Gastrocnemius medialis (tissue), 4 donors: ENCODE data around the gene ADAR.

ENCODE experiments used
- POLR2A ChIP-seq, 2 donors: fragments of 450-650 bp; IDR thresholded peaks; one replicate each; pipeline ENCODE4 v1.6.1; 2017; ENCODE audit warnings: antibody characterized with exemption in 2 of 2, mild to moderate bottlenecking in 2 of 2, moderate library complexity in 2 of 2
- TF ChIP-seq, protein P1 (sequence below), 5 experiments: fragments of 450-650 bp in 3 of 5; fragments of 200-600 bp in 2 of 5; sonication (generic) in 2 of 5; IDR thresholded peaks in 4 of 5; conservative IDR thresholded peaks in 1 of 5; 1 replicate in 4 of 5; 2 replicates in 1 of 5; pipeline ENCODE4 v1.5.1; 2016 to 2019; ENCODE audit warnings: antibody characterized with exemption in 5 of 5, mild to moderate bottlenecking in 3 of 5, moderate library complexity in 3 of 5

- TF ChIP-seq, protein P1, sequence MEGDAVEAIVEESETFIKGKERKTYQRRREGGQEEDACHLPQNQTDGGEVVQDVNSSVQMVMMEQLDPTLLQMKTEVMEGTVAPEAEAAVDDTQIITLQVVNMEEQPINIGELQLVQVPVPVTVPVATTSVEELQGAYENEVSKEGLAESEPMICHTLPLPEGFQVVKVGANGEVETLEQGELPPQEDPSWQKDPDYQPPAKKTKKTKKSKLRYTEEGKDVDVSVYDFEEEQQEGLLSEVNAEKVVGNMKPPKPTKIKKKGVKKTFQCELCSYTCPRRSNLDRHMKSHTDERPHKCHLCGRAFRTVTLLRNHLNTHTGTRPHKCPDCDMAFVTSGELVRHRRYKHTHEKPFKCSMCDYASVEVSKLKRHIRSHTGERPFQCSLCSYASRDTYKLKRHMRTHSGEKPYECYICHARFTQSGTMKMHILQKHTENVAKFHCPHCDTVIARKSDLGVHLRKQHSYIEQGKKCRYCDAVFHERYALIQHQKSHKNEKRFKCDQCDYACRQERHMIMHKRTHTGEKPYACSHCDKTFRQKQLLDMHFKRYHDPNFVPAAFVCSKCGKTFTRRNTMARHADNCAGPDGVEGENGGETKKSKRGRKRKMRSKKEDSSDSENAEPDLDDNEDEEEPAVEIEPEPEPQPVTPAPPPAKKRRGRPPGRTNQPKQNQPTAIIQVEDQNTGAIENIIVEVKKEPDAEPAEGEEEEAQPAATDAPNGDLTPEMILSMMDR (IDR thresholded peaks at IDR 0.05 in 4 of 5, conservative IDR thresholded peaks at IDR 0.05 in 1 of 5), result no peak
- TF ChIP-seq POLR2A (IDR thresholded peaks at IDR 0.05), result no peak
These were observed 35.4 kb downstream of the ADAR start for GRCh38 chr1:154572468-154573167.
